Suprapubic skin (tissue), 4 donors: ENCODE results near the gene MARCO.

ENCODE experiments used
- CTCF ChIP-seq, 2 donors: fragments of 200-600 bp in 1 of 2; fragments of 450-650 bp in 1 of 2; sonication (generic) in 1 of 2; IDR thresholded peaks; one replicate each; pipeline ENCODE4 v1.5.1; 2016 to 2019; ENCODE audit warnings: antibody characterized with exemption in 2 of 2, mild to moderate bottlenecking in 1 of 2, moderate library complexity in 1 of 2
- EP300 ChIP-seq: sonication (generic); formaldehyde crosslinking; IDR thresholded peaks from one replicate; pipeline ENCODE4 v1.6.1; 2017; ENCODE audit warnings: antibody characterized with exemption
- POLR2AphosphoS5 ChIP-seq, 3 donors: sonication (generic); formaldehyde crosslinking; IDR thresholded peaks; one replicate each; pipeline ENCODE4 v1.6.1; 2017; ENCODE audit warnings: antibody characterized with exemption in 3 of 3

- no peak for TF ChIP-seq CTCF (IDR thresholded peaks at IDR 0.05)
- TF ChIP-seq EP300: no peak
- no peak for TF ChIP-seq POLR2AphosphoS5 (IDR thresholded peaks at IDR 0.05)
These were observed 3.9 kb downstream of the MARCO start for GRCh38 chr2:118945881-118946280.
